Sigmoid colon (tissue), 4 donors: Measurements from ENCODE around the gene DSCAML1.

Source experiments
- EP300 ChIP-seq, 4 donors: sonication (generic); formaldehyde crosslinking; IDR thresholded peaks; one replicate each; pipeline ENCODE4 v1.6.1; 2017; ENCODE audit warnings: antibody characterized with exemption in 4 of 4
- POLR2A ChIP-seq, 2 donors: fragments of 450-650 bp; IDR thresholded peaks; one replicate each; pipeline ENCODE4 v1.6.1; 2016; ENCODE audit warnings: antibody characterized with exemption in 2 of 2, mild to moderate bottlenecking in 2 of 2, moderate library complexity in 2 of 2
- POLR2AphosphoS5 ChIP-seq, 4 donors: sonication (generic); formaldehyde crosslinking; IDR thresholded peaks; one replicate each; pipeline ENCODE4 v1.6.1; 2017; ENCODE audit warnings: antibody characterized with exemption in 4 of 4
- TF ChIP-seq, protein P1 (sequence below), 4 experiments: fragments of 450-650 bp in 3 of 4; fragments of 200-600 bp in 1 of 4; IDR thresholded peaks; one replicate each; pipeline ENCODE4 v1.5.1; 2016 to 2019; ENCODE audit warnings: antibody characterized with exemption in 4 of 4, mild to moderate bottlenecking in 3 of 4, moderate library complexity in 2 of 4

DNA sequence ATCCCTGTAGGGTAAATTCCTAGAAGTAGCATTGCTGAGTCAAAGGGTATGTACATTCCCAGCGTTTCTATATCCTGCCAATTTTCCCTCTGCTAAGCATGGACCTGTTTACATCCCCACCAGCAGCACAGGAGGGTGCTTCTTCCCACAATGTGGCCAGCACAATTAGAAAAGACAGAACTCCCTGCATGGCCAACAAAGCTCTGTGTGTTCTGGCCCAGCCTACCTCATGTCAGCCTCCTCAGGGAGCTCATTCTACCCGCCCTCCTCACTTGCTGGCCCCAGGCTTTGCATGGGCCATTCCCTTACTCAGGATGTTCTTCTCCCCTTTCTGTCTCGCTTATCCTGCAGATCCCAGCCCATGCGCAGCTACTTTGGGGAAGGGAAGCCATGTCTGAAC lies 186.1 kb downstream of the DSCAML1 start:
- TF ChIP-seq POLR2A (IDR thresholded peaks at IDR 0.05) (no peak), EP300 (IDR thresholded peaks at IDR 0.05) (no peak), POLR2AphosphoS5 (IDR thresholded peaks at IDR 0.05) (no peak)
- TF ChIP-seq, protein P1, sequence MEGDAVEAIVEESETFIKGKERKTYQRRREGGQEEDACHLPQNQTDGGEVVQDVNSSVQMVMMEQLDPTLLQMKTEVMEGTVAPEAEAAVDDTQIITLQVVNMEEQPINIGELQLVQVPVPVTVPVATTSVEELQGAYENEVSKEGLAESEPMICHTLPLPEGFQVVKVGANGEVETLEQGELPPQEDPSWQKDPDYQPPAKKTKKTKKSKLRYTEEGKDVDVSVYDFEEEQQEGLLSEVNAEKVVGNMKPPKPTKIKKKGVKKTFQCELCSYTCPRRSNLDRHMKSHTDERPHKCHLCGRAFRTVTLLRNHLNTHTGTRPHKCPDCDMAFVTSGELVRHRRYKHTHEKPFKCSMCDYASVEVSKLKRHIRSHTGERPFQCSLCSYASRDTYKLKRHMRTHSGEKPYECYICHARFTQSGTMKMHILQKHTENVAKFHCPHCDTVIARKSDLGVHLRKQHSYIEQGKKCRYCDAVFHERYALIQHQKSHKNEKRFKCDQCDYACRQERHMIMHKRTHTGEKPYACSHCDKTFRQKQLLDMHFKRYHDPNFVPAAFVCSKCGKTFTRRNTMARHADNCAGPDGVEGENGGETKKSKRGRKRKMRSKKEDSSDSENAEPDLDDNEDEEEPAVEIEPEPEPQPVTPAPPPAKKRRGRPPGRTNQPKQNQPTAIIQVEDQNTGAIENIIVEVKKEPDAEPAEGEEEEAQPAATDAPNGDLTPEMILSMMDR (IDR thresholded peaks at IDR 0.05), result no peak
